LNCaP clone FGC (cell line): ENCODE measurements around the gene SLA2.
"Not testable (repeated sequence)": the region's sequence is repeated elsewhere in the genome, so short reads cannot be mapped to it uniquely, and the experiment has no call there.

ENCODE experiments used
- DNase-seq: peaks from one replicate; pipeline ENCODE4 v3.0.0-alpha.2; 2011; ENCODE audit warnings: low read depth
- H3K4me3 ChIP-seq: 2 replicates; pipeline ENCODE4 v1.5.1; 2011; ENCODE audit warnings: mild to moderate bottlenecking, low read depth, low read length, control low read depth
- CTCF ChIP-seq: IDR thresholded peaks from 2 replicates; pipeline ENCODE4 v1.5.1; 2012; ENCODE audit warnings: mild to moderate bottlenecking; ENCODE audit not compliant: control insufficient read depth, insufficient read depth; ENCODE audit errors: extremely low read depth

Gene SLA2

GRCh38 chr20:36571564-36572504 is 74.2 kb downstream of the SLA2 start:
- TF ChIP-seq CTCF: no peak
- DNase-seq: no peak
- H3K4me3 ChIP-seq: no peak overlapping the region

- no peak for DNase-seq
- no peak for TF ChIP-seq CTCF
- H3K4me3 ChIP-seq: no peak overlapping the region
These were observed 76.1 kb downstream of the SLA2 start for GRCh38 chr20:36569847-36570429.

GRCh38 chr20:36565520-36565919 is 80.5 kb downstream of the SLA2 start:
- TF ChIP-seq CTCF: no peak
- no peak for DNase-seq
- no peak overlapping the region for H3K4me3 ChIP-seq

- H3K4me3 ChIP-seq, DNase-seq: not testable (repeated sequence)
These were observed 81.3 kb downstream of the SLA2 start for GRCh38 chr20:36564726-36565121.

- DNase-seq, H3K4me3 ChIP-seq: not testable (repeated sequence)
These were observed 81.8 kb downstream of the SLA2 start for GRCh38 chr20:36564078-36564725.

GRCh38 chr20:36563374-36563773 is 82.6 kb downstream of the SLA2 start:
- DNase-seq: no peak
- no peak overlapping the region for H3K4me3 ChIP-seq
- no peak for TF ChIP-seq CTCF

GRCh38 chr20:36562724-36563123 is 83.3 kb downstream of the SLA2 start:
- DNase-seq: no peak
- H3K4me3 ChIP-seq: no peak overlapping the region
- TF ChIP-seq CTCF: no peak
